PC-3 (cell line): Measurements from ENCODE around the gene LAMA2.
A peak's percentile ranks its signal among the peaks of the same experiment; 100 is the strongest.

ENCODE experiments used
- EZH2 ChIP-seq: fragments of 300-600 bp; sonication (generic); IDR thresholded peaks from one replicate; pipeline ENCODE4 v1.6.1; 2017; ENCODE audit warnings: antibody characterized with exemption, mild to moderate bottlenecking, low read length; ENCODE audit not compliant: unreplicated experiment
- EZH2phosphoT487 ChIP-seq: fragments of 300-600 bp; sonication (generic); IDR thresholded peaks from 2 replicates; pipeline ENCODE4 v1.6.1; 2018; ENCODE audit warnings: mild to moderate bottlenecking, antibody characterized with exemption, low read length, borderline replicate concordance
- TF ChIP-seq, protein P1 (sequence below): fragments of 300-600 bp; sonication (generic); conservative IDR thresholded peaks from 2 replicates; pipeline ENCODE4 v1.5.1; 2017; ENCODE audit warnings: antibody characterized with exemption, low read depth, mild to moderate bottlenecking, low read length

DNA sequence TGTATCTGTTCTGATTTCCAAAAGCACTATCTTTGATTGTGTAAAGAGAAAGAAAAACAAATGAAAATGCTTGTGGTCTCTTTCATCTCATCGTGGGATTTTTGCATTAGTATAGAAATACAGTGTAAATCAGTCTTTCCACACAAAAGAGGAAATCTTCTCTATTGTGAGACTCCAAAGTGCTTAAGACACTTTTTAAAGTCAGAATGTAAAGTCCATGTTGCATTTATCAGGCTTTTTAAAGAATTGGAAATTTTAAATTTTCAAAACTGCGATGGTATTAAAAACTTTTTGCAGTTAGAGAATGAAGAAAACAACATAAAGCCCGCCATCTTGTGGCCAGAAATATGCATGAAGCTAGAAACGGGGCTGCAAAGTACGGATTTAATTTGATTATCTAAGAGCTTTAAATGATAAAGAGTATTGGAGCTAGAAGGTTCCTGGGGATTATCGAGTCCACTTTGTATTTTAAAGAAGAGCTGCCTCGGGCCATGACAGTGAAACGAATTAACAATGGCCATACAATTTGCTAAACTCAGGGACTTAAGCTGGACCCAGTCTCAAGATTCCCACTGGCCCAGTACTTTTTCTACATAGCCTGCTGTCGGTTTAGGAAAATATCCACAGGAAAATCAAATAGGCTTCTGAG, 487.5 kb downstream of the LAMA2 start:
- TF ChIP-seq, protein P1, sequence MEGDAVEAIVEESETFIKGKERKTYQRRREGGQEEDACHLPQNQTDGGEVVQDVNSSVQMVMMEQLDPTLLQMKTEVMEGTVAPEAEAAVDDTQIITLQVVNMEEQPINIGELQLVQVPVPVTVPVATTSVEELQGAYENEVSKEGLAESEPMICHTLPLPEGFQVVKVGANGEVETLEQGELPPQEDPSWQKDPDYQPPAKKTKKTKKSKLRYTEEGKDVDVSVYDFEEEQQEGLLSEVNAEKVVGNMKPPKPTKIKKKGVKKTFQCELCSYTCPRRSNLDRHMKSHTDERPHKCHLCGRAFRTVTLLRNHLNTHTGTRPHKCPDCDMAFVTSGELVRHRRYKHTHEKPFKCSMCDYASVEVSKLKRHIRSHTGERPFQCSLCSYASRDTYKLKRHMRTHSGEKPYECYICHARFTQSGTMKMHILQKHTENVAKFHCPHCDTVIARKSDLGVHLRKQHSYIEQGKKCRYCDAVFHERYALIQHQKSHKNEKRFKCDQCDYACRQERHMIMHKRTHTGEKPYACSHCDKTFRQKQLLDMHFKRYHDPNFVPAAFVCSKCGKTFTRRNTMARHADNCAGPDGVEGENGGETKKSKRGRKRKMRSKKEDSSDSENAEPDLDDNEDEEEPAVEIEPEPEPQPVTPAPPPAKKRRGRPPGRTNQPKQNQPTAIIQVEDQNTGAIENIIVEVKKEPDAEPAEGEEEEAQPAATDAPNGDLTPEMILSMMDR: peak; percentile 79
- TF ChIP-seq EZH2: no peak
- no peak for TF ChIP-seq EZH2phosphoT487
